IPS DF 19.7 (cell line): ENCODE data around the gene FAM193A.
"Not testable (repeated sequence)": the region's sequence is repeated elsewhere in the genome, so short reads cannot be mapped to it uniquely, and the experiment has no call there.

Source experiments
- DNase-seq: peaks from one replicate; pipeline ENCODE4 v3.0.0-alpha.2; 2013; ENCODE audit warnings: low read depth, low spot score

FAM193A gene

GRCh38 chr4:2574863-2575262 lies 38.4 kb downstream of the FAM193A start:
- no peak for DNase-seq

- DNase-seq, result no peak
These were observed 39.8 kb downstream of the FAM193A start for GRCh38 chr4:2576290-2576689.

- no peak for DNase-seq
These were observed 41.7 kb downstream of the FAM193A start for GRCh38 chr4:2578106-2578505.

- DNase-seq, result no peak
These were observed 43.5 kb downstream of the FAM193A start for GRCh38 chr4:2579910-2580309.

- DNase-seq, result no peak
These were observed 46.6 kb downstream of the FAM193A start for GRCh38 chr4:2583092-2583491.

- DNase-seq, result no peak
These were observed 47.1 kb downstream of the FAM193A start for GRCh38 chr4:2583517-2583916.

GRCh38 chr4:2586502-2586901 lies 50.1 kb downstream of the FAM193A start:
- no peak for DNase-seq

- DNase-seq, result no peak
These were observed 50.9 kb downstream of the FAM193A start for GRCh38 chr4:2587213-2587823.

GRCh38 chr4:2588259-2588658 lies 51.8 kb downstream of the FAM193A start:
- DNase-seq, result no peak

GRCh38 chr4:2591189-2591588 lies 54.7 kb downstream of the FAM193A start:
- DNase-seq, result no peak

- not testable (repeated sequence) for DNase-seq
These were observed 55.6 kb downstream of the FAM193A start for GRCh38 chr4:2592014-2592413.

GRCh38 chr4:2592572-2592971 lies 56.1 kb downstream of the FAM193A start:
- peak; percentile 35 for DNase-seq

- no peak for DNase-seq
These were observed 56.6 kb downstream of the FAM193A start for GRCh38 chr4:2593003-2593402.

- DNase-seq, result no peak
These were observed 59.0 kb downstream of the FAM193A start for GRCh38 chr4:2595436-2595835.

- DNase-seq, result no peak
These were observed 59.6 kb downstream of the FAM193A start for GRCh38 chr4:2595952-2596552.

GRCh38 chr4:2596611-2597010 lies 60.2 kb downstream of the FAM193A start:
- no peak for DNase-seq

- no peak for DNase-seq
These were observed 62.3 kb downstream of the FAM193A start for GRCh38 chr4:2598511-2599303.

GRCh38 chr4:2599304-2599654 lies 62.8 kb downstream of the FAM193A start:
- DNase-seq, result no peak

- DNase-seq, result no peak
These were observed 64.4 kb downstream of the FAM193A start for GRCh38 chr4:2600878-2601277.

GRCh38 chr4:2604614-2605013 lies 68.2 kb downstream of the FAM193A start:
- no peak for DNase-seq

GRCh38 chr4:2606960-2607506 lies 70.6 kb downstream of the FAM193A start:
- no peak for DNase-seq

- DNase-seq, result no peak
These were observed 71.4 kb downstream of the FAM193A start for GRCh38 chr4:2607822-2608221.

- DNase-seq, result no peak
These were observed 71.8 kb downstream of the FAM193A start for GRCh38 chr4:2608291-2608690.
